Esophagus squamous epithelium (tissue), 5 donors: Measurements from ENCODE around the gene CAND1. TPM values are rescaled to one million over a fixed set of nuclear protein-coding genes. Genes with fewer than 3 reads are reported as not detected.

Experiments
- DNase-seq: peaks from one replicate; lab custom pipeline; 2025; lab: John Stamatoyannopoulos, UW
- H3K27ac ChIP-seq, 4 donors: fragments of 200-600 bp; sonication (generic); one replicate each; pipeline ENCODE4 v1.5.1; 2016 to 2019; ENCODE audit warnings: mild to moderate bottlenecking in 1 of 4
- H3K27me3 ChIP-seq, 4 donors: fragments of 200-600 bp; sonication (generic); 1 replicate in 3 of 4; 2 replicates in 1 of 4; pipeline versions ENCODE4 v1.5.1 to v1.6.0; 2017 to 2021; ENCODE audit warnings: antibody characterized with exemption in 1 of 4
- H3K36me3 ChIP-seq, 3 donors: fragments of 200-600 bp; sonication (generic); one replicate each; pipeline ENCODE4 v1.5.1; 2016 to 2019
- H3K4me1 ChIP-seq, 3 donors: fragments of 200-600 bp; sonication (generic); one replicate each; pipeline ENCODE4 v1.5.1; 2017 to 2019
- H3K4me3 ChIP-seq, 4 donors: fragments of 200-600 bp; sonication (generic); 1 replicate in 3 of 4; 2 replicates in 1 of 4; pipeline ENCODE4 v1.5.1; 2016 to 2019; ENCODE audit warnings: mild to moderate bottlenecking in 2 of 4, moderate library complexity in 1 of 4
- H3K9me3 ChIP-seq, 3 donors: fragments of 200-600 bp; sonication (generic); one replicate each; pipeline ENCODE4 v1.5.1; 2016 to 2019
- CTCF ChIP-seq, 6 experiments: fragments of 450-650 bp in 4 of 6; fragments of 200-600 bp in 2 of 6; sonication (generic) in 2 of 6; IDR thresholded peaks; one replicate each; pipeline ENCODE4 v1.5.1; 2016 to 2019; ENCODE audit warnings: antibody characterized with exemption in 6 of 6, mild to moderate bottlenecking in 4 of 6, moderate library complexity in 4 of 6
- POLR2A ChIP-seq, 4 donors: fragments of 450-650 bp; IDR thresholded peaks; one replicate each; pipeline ENCODE4 v1.6.1; 2017; ENCODE audit warnings: antibody characterized with exemption in 4 of 4, mild to moderate bottlenecking in 4 of 4, moderate library complexity in 3 of 4
- WGBS, 2 donors: methylation state at CpG; one replicate each; pipeline ENCODE4 v1.1.5; 2018; 5-methylcytosine and 5-hydroxymethylcytosine counted together
- intact Hi-C: fragments of 100-400 bp; cut with DNase I; formaldehyde crosslinking; loops from one replicate; pipeline ENCODE4 v1.15.0; 2022
- total RNA-seq, 4 donors: library from RNA; depleted of rRNA; stranded (reverse); fragments of >200 nt; gene quantifications; one replicate each; pipeline ENCODE4 v1.1.0, GENCODE V29; 2016
- donor health status: DM: yes; HTN: yes; CAD: no.

The CAND1 gene
- total RNA-seq, 4 donors from 2014 or later, result 42.1 to 77.6 (median 64.5) TPM

DNA sequence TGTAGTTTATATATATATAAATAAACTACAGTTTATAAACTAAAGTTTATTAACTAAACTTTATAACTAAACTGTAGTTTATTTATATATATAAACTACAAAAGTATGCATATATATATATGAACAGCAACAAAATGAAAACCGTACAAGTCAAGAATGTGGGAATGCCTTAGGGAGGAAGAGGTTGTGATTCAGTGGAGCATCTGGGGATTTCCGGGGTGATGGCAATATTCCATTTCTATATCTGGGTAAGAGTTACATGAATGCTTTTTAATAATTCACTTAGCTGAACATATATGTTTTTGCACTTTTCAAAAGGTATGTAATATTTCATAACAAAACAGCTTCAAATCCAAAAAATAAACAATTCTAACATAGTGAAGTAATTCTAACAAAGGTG lies 30.1 kb upstream of the CAND1 start:
- H3K36me3 ChIP-seq, result no peaks in the 10 kb centered on the region
- 13 to 20% methylated on average over 2 of the region's 2 CpGs for WGBS, 2 donors
- TF ChIP-seq POLR2A (IDR thresholded peaks at IDR 0.05) (no peak), CTCF (IDR thresholded peaks at IDR 0.05) (no peak)
- H3K9me3 ChIP-seq, result no peaks in the 10 kb centered on the region
- intact Hi-C loops, result no loop called here
- no peak for DNase-seq
- H3K27me3 ChIP-seq, result no peaks in the 10 kb centered on the region
- no peaks in the 10 kb centered on the region for H3K4me1 ChIP-seq
- H3K4me3 ChIP-seq, result no peak overlapping the region
- H3K27ac ChIP-seq, result no peak overlapping the region

DNA sequence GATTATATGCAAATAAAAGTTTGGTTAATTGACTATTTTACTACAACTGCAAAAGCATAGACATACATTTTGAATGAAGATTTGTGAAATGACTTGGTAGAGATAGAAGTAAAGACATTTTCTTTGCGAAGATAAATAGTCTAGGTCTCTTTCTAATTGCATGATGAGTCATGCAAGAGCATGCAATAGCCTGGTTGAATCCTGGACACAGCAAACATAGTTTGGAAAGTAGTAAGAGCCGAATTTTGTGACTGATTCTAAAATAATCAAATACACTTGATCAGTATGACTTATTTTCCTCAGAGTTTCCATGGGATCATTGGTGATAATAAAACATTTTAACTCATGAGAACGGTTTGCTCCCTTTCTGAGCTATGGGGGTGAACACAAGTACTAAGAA lies 27.7 kb upstream of the CAND1 start:
- Histone ChIP-seq H3K9me3 (no peaks in the 10 kb centered on the region), H3K27me3 (no peaks in the 10 kb centered on the region), H3K36me3 (no peaks in the 10 kb centered on the region), H3K27ac (no peak overlapping the region), H3K4me3 (no peak overlapping the region), H3K4me1 (no peaks in the 10 kb centered on the region)
- no peak for DNase-seq
- TF ChIP-seq CTCF (IDR thresholded peaks at IDR 0.05) (no peak), POLR2A (IDR thresholded peaks at IDR 0.05) (no peak)
- intact Hi-C loops, result no loop called here
- WGBS, 2 donors, result 29% methylated on average over 3 of the region's 3 CpGs

GRCh38 chr12:67243260-67243659 lies 25.9 kb upstream of the CAND1 start:
- no peak for TF ChIP-seq POLR2A (IDR thresholded peaks at IDR 0.05)
- Histone ChIP-seq H3K27ac (no peak overlapping the region), H3K36me3 (no peaks in the 10 kb centered on the region), H3K9me3 (no peaks in the 10 kb centered on the region), H3K4me1 (no peaks in the 10 kb centered on the region), H3K27me3 (no peaks in the 10 kb centered on the region), H3K4me3 (no peak overlapping the region)
- no peak for DNase-seq
- intact Hi-C loops, result no loop called here

GRCh38 chr12:67245571-67245970 lies 23.6 kb upstream of the CAND1 start:
- H3K36me3 ChIP-seq, result no peaks in the 10 kb centered on the region
- TF ChIP-seq POLR2A (IDR thresholded peaks at IDR 0.05), result no peak
- TF ChIP-seq CTCF (IDR thresholded peaks at IDR 0.05), result no peak
- no peak overlapping the region for H3K27ac ChIP-seq
- H3K4me1 ChIP-seq, result no peaks in the 10 kb centered on the region
- H3K9me3 ChIP-seq, result no peaks in the 10 kb centered on the region
- H3K4me3 ChIP-seq, result no peak overlapping the region
- intact Hi-C loops, result no loop called here
- 84 to 88% methylated on average over 4 of the region's 4 CpGs for WGBS, 2 donors
- no peak for DNase-seq
- no peaks in the 10 kb centered on the region for H3K27me3 ChIP-seq

DNA sequence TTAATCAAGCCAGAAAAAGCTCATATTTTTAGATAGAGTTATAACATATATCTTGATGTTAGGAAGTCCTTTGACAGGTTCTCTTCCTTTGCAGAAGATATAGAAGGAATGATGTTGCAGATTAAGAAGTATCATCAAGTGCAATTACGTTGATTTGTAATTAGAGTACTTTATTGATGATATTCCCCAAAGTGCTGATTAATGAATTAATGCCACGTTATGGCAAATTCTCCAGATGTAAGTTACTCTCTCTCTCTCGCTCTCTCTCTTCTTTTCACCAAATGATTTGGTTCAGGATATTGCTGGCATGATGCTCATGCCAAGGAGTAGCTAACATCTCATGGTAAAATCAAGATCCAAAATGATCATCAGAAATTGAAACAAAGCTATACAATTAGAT lies 18.1 kb upstream of the CAND1 start:
- DNase-seq, result no peak
- Histone ChIP-seq H3K9me3 (no peaks in the 10 kb centered on the region), H3K4me1 (no peaks in the 10 kb centered on the region), H3K27ac (no peak overlapping the region), H3K36me3 (no peaks in the 10 kb centered on the region), H3K27me3 (no peaks in the 10 kb centered on the region), H3K4me3 (no peak overlapping the region)
- intact Hi-C loops, result no loop called here
- TF ChIP-seq POLR2A (IDR thresholded peaks at IDR 0.05), result no peak
- no peak for TF ChIP-seq CTCF (IDR thresholded peaks at IDR 0.05)
- WGBS, 2 donors, result 77 to 78% methylated on average over 3 of the region's 3 CpGs

DNA sequence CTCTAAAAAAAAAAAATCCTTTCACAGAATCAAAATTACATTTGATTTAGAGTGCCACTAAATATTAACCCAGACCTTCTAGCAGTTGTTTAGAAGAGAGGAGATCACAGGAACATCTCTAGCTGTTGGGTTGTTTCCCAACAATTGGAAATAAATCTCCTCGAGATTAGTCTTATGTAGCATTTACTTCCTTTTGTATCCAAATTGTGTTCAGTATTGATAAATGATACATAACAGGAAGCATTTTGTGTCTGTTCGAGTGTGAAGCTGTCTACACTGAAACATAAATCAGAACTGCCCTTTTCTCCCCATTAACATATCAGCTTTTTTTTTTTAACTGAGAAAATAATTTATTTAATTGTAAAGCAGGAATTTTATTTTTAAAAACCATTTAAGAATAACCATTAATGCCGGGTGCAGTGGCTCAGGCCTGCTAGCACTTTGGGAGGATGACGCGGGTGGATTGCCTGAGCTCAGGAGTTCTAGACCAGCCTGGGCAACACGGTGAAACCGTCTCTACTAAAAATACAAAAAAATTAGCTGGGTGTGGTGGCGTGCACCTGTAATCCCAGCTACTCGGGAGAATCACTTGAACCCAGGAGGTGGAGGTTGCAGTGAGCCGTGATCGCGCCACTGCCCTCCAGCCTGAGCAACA lies 14.7 kb upstream of the CAND1 start:
- H3K4me3 ChIP-seq, result no peak overlapping the region
- no peaks in the 10 kb centered on the region for H3K9me3 ChIP-seq
- H3K27ac ChIP-seq, result no peak overlapping the region
- no peaks in the 10 kb centered on the region for H3K36me3 ChIP-seq
- H3K27me3 ChIP-seq, result no peaks in the 10 kb centered on the region
- whole genome bisulfite sequencing, 2 donors, result 80 to 89% methylated on average over 11 to 12 of the region's 12 CpGs
- DNase-seq, result no peak
- H3K4me1 ChIP-seq, result no peaks in the 10 kb centered on the region
- intact Hi-C loops, result no loop called here
- TF ChIP-seq POLR2A (IDR thresholded peaks at IDR 0.05), result no peak
- TF ChIP-seq CTCF (IDR thresholded peaks at IDR 0.05), result no peak
